HepG2 (cell line): ENCODE measurements around the gene HOXA4. TPM values are rescaled to one million over a fixed set of nuclear protein-coding genes. Genes with fewer than 3 reads are reported as not detected.

Source experiments
- ATAC-seq: fragments of 200-7000 bp; cut with Tn5 transposase; 3 replicates; pipeline ENCODE4 v1.9.1; 2020; ENCODE audit warnings: mild to moderate bottlenecking, moderate library complexity
- BruUV-seq: library from RNA; stranded (reverse); fragments of 400-500 nt; replicated peaks from 2 replicates; lab custom pipeline; 2021; lab: Mats Ljungman, UMichigan
- CTCF ChIA-PET: fragments of 300-600 bp; formaldehyde crosslinking; extraction: SDS; loops from one replicate; lab custom pipeline; 2021; ENCODE audit warnings: low total read pairs, inconsistent platforms, low intra/inter-chr PET ratio; lab: Yijun Ruan, JAX
- POLR2A ChIA-PET: fragments of 350-600 bp; sonication (Branson Sonifier 250); formaldehyde crosslinking; loops from one replicate; lab custom pipeline; 2020; ENCODE audit warnings: antibody characterized with exemption, inconsistent platforms; lab: Yijun Ruan, JAX
- DNase-seq: peaks from one replicate; pipeline ENCODE4 v3.0.0-alpha.2; 2015; ENCODE audit warnings: low spot score
- FAIRE-seq: peaks from 3 replicates; lab custom pipeline; 2011; peaks lifted over from hg19 to GRCh38; lab: Jason Lieb, UNC
- H2AFZ ChIP-seq: one replicate; pipeline ENCODE4 v1.6.1; 2011; ENCODE audit warnings: low read length, inconsistent platforms
- H3K27ac ChIP-seq: fragments of 300-600 bp; 3 replicates; pipeline ENCODE4 v1.8.0; 2011; ENCODE audit warnings: mixed run types, mild to moderate bottlenecking, mixed read lengths, low read length, inconsistent platforms; ENCODE audit not compliant: insufficient read depth; ENCODE audit errors: extremely low read length
- H3K27me3 ChIP-seq, 2 experiments: fragments of 200-600 bp in 1 of 2; 2 replicates in 1 of 2; 3 replicates in 1 of 2; pipeline versions ENCODE4 v1.6.0 to v1.8.0; 2011; ENCODE audit warnings: low read length in 2 of 2, mild to moderate bottlenecking in 2 of 2, moderate library complexity in 2 of 2, inconsistent platforms in 1 of 2; ENCODE audit not compliant: insufficient read depth in 2 of 2, control insufficient read depth in 1 of 2
- H3K36me3 ChIP-seq, 2 experiments: fragments of 200-600 bp in 1 of 2; replicated peaks in 1 of 2; 2 replicates in 1 of 2; 3 replicates in 1 of 2; pipeline versions ENCODE4 v1.5.1 to v1.8.0; 2011; ENCODE audit warnings: low read length in 2 of 2, inconsistent platforms in 1 of 2; ENCODE audit not compliant: insufficient read depth in 2 of 2, control insufficient read depth in 1 of 2
- H3K4me1 ChIP-seq: 2 replicates; pipeline ENCODE4 v1.5.1; 2012; ENCODE audit warnings: low read length, inconsistent platforms; ENCODE audit not compliant: insufficient read depth
- H3K4me2 ChIP-seq: 2 replicates; pipeline ENCODE4 v1.6.0; 2011; ENCODE audit warnings: low read depth, low read length, inconsistent platforms
- H3K4me3 ChIP-seq, 3 experiments: fragments of 200-600 bp in 1 of 3; sonication (generic), shearing (Covaris generic) in 1 of 3; replicated peaks in 1 of 3; 2 replicates each; pipeline ENCODE4 v1.5.1; 2011 to 2016; ENCODE audit warnings: low read length in 3 of 3, inconsistent platforms in 2 of 3, low read depth in 2 of 3, mild to moderate bottlenecking in 2 of 3, control low read depth in 1 of 3, mixed read lengths in 1 of 3; ENCODE audit not compliant: insufficient read depth in 1 of 3
- H3K79me2 ChIP-seq: one replicate; pipeline ENCODE4 v1.6.1; 2011; ENCODE audit warnings: low read length, inconsistent platforms; ENCODE audit not compliant: insufficient read depth
- H3K9ac ChIP-seq: 2 replicates; pipeline ENCODE4 v1.6.0; 2011; ENCODE audit warnings: mild to moderate bottlenecking, low read depth, low read length, inconsistent platforms; ENCODE audit not compliant: insufficient read depth
- H3K9me3 ChIP-seq: 2 replicates; pipeline ENCODE4 v1.5.1; 2012; ENCODE audit warnings: mild to moderate bottlenecking, low read length
- H4K20me1 ChIP-seq: 2 replicates; pipeline ENCODE4 v1.6.0; 2011; ENCODE audit warnings: inconsistent platforms, mild to moderate bottlenecking, low read length, moderate library complexity; ENCODE audit not compliant: insufficient read depth
- IRF1 ChIP-seq: sonication (generic); formaldehyde crosslinking; IDR thresholded peaks from 2 replicates; pipeline ENCODE4 v1.4.0; 2020; ENCODE audit warnings: low read depth, mild to moderate bottlenecking, missing genetic modification reagents
- MED8 ChIP-seq: sonication (generic); formaldehyde crosslinking; IDR thresholded peaks from 2 replicates; pipeline ENCODE4 v1.8.1; 2023; ENCODE audit warnings: mild to moderate bottlenecking, missing genetic modification reagents; ENCODE audit not compliant: insufficient replicate concordance
- NR0B2 ChIP-seq: sonication (generic); formaldehyde crosslinking; IDR thresholded peaks from 2 replicates; pipeline ENCODE4 v1.4.0; 2020; ENCODE audit warnings: mild to moderate bottlenecking, missing genetic modification reagents
- ZBTB33 ChIP-seq: sonication (generic); formaldehyde crosslinking; IDR thresholded peaks from 2 replicates; pipeline ENCODE4 v1.4.0; 2020; ENCODE audit warnings: missing genetic modification reagents
- ZHX2 ChIP-seq, 2 experiments: sonication (generic) in 1 of 2; formaldehyde crosslinking in 1 of 2; IDR thresholded peaks; 2 replicates each; pipeline versions ENCODE4 v1.6.1 to v1.9.0; 2014 to 2022; ENCODE audit warnings: antibody characterized with exemption in 1 of 2, borderline replicate concordance in 1 of 2, inconsistent platforms in 1 of 2, low read depth in 1 of 2, missing genetic modification reagents in 1 of 2
- ZNF205 ChIP-seq: IDR thresholded peaks from 2 replicates; pipeline ENCODE4 v1.6.1; 2018; ENCODE audit warnings: missing biosample characterization, missing genetic modification reagents
- ZNF563 ChIP-seq: sonication (generic); formaldehyde crosslinking; IDR thresholded peaks from 2 replicates; pipeline ENCODE4 v1.8.0; 2022; ENCODE audit warnings: mild to moderate bottlenecking, moderate library complexity, missing genetic modification reagents
- WGBS: methylation state at CpG from one replicate; pipeline ENCODE4 v1.1.6; 2017; ENCODE audit warnings: low lambda C conversion rate; 5-methylcytosine and 5-hydroxymethylcytosine counted together
- in situ Hi-C: cut with HindIII; loops from 2 replicates; pipeline ENCODE4 v1.10.0; 2017; ENCODE audit warnings: low pct_unique_long_range_greater_than_20kb; ENCODE audit not compliant: extremely low pct_ligation_motif_present
- intact Hi-C: fragments of 100-400 bp; cut with micrococcal nuclease; formaldehyde crosslinking; loops from one replicate; pipeline ENCODE4 v1.10.0; 2022; ENCODE audit not compliant: unreplicated experiment
- polyA plus RNA-seq, 8 experiments: library from polyadenylated mRNA; depleted of rRNA in 3 of 8; stranded (reverse) in 7 of 8; unstranded in 1 of 8; fragments of >200 nt; fragmentation: Illumina TruSeq in 4 of 8; extraction: Trizol in 4 of 8; gene quantifications; 2 replicates each; pipeline versions ENCODE4 v1.2.1 to v1.2.3, GENCODE V29; 2011 to 2016; ENCODE audit warnings: low read depth in 4 of 8, missing spikeins in 1 of 8, mixed read lengths in 1 of 8; ENCODE audit not compliant: insufficient read depth in 1 of 8
- total RNA-seq, 5 experiments: library from RNA; depleted of rRNA; stranded (reverse); fragments of >200 nt; fragmentation: Illumina TruSeq; extraction: Trizol; gene quantifications; 2 replicates each; pipeline ENCODE4 v1.2.3, GENCODE V29; 2016; ENCODE audit warnings: low read depth in 1 of 5

HOXA4 gene
- total and polyA plus RNA-seq, 2 of the 13 experiments (the other 11 are each of a cell fraction or from before 2014, with no cell fraction given): 2.4 to 5.4 TPM

GRCh38 chr7:27148756-27149641 lies 18.4 kb upstream of the HOXA4 start (continued):
- TF ChIP-seq ZHX2 (IDR thresholded peaks at IDR 0.05; ENCODE audit: low read depth) (no peak), ZHX2 (CRISPR knock-in tag; IDR thresholded peaks at IDR 0.05; ENCODE audit: borderline replicate concordance) (no peak)
- TF ChIP-seq, all 625 proteins: peak for 6

GRCh38 chr7:27148031-27148755 lies 17.6 kb upstream of the HOXA4 start:
- Histone ChIP-seq H4K20me1 (no peaks in the 10 kb centered on the region), H2AFZ (no peak overlapping the region), H3K27ac (no peak overlapping the region), H3K36me3 (no peaks in the 10 kb centered on the region; a peak in 2 of 5 replicates), H3K27me3 (peaks cover 0 to 20% of the 10 kb centered on the region in 2 experiments; a peak in 3 of 5 replicates), H3K79me2 (peaks cover 5% of the 10 kb centered on the region), H3K4me1 (peaks cover 36% of the 10 kb centered on the region), H3K4me3 (peak overlapping the region in 2 of 3 experiments; percentile 80 to 88; a peak in 2 of 6 replicates), H3K4me2 (peak overlapping the region; percentile 88), H3K9me3 (no peaks in the 10 kb centered on the region), H3K9ac (no peak overlapping the region)
- WGBS: 76% methylated on average over 28 of the region's 28 CpGs
- DNase-seq (no peak), ATAC-seq (no peak), FAIRE-seq (no peak)
- ChIA-PET POLR2A (interaction anchor here (1.2 kb wide), 1 partner anchor 28 kb away, joined by 3 read pairs; no protein-coding TSS in a partner anchor), CTCF (no interaction called here)
- in situ Hi-C loops (no loop called here), intact Hi-C loops (no loop called here)
- no TSS peak for BruUV-seq
- peak; percentile 13 for TF ChIP-seq MED8 (CRISPR knock-in tag)
- TF ChIP-seq ZNF563 (CRISPR knock-in tag): 0 out of 2 replicates have a peak, but pooled peaks have one; percentile 24
- TF ChIP-seq IRF1 (CRISPR knock-in tag): no peak
- 0 out of 2 replicates have a peak, but pooled peaks have one; percentile 33 for TF ChIP-seq ZBTB33 (CRISPR knock-in tag)
- TF ChIP-seq ZNF205: no peak
- 0 out of 2 replicates have a peak, but pooled peaks have one; percentile 19 for TF ChIP-seq NR0B2
